HepG2 (cell line): ENCODE results near the gene BPHL. TPM values are rescaled to one million over a fixed set of nuclear protein-coding genes. Genes with fewer than 3 reads are reported as not detected.

ENCODE experiments used
- AHDC1 ChIP-seq: sonication (generic); formaldehyde crosslinking; IDR thresholded peaks from 2 replicates; pipeline ENCODE4 v1.5.1; 2020; ENCODE audit warnings: mild to moderate bottlenecking, missing genetic modification reagents, borderline replicate concordance
- CBX2 ChIP-seq, 2 experiments: fragments of 200-600 bp in 1 of 2; sonication (generic); formaldehyde crosslinking in 1 of 2; IDR thresholded peaks; 2 replicates each; pipeline versions ENCODE4 v1.7.0 to v1.8.1; 2018 to 2022; ENCODE audit warnings: low read depth in 2 of 2, low read length in 1 of 2, mild to moderate bottlenecking in 1 of 2, missing genetic modification reagents in 1 of 2
- KDM1A ChIP-seq: IDR thresholded peaks from 2 replicates; pipeline ENCODE4 v1.6.1; 2016; ENCODE audit warnings: missing compliant biosample characterization
- KDM5A ChIP-seq: fragments of 200-600 bp; sonication (generic); IDR thresholded peaks from 2 replicates; pipeline ENCODE4 v1.7.0; 2018; ENCODE audit warnings: antibody characterized with exemption, mild to moderate bottlenecking, low read length, borderline replicate concordance
- MAZ ChIP-seq, 2 experiments: sonication (generic) in 1 of 2; formaldehyde crosslinking in 1 of 2; IDR thresholded peaks; 2 replicates each; pipeline versions ENCODE4 v1.5.0 to v1.6.1; 2012 to 2020; ENCODE audit warnings: low read depth in 2 of 2, mild to moderate bottlenecking in 2 of 2, borderline replicate concordance in 1 of 2, improper control_type of control experiment in 1 of 2, low read length in 1 of 2, missing genetic modification reagents in 1 of 2, moderate library complexity in 1 of 2
- NFE2 ChIP-seq: sonication (generic); formaldehyde crosslinking; IDR thresholded peaks from 2 replicates; pipeline ENCODE4 v1.4.0; 2020; ENCODE audit warnings: missing genetic modification reagents
- ZBTB40 ChIP-seq, 2 experiments: fragments of 450-650 bp in 1 of 2; sonication (generic) in 1 of 2; formaldehyde crosslinking in 1 of 2; IDR thresholded peaks; 2 replicates each; pipeline versions ENCODE4 v1.6.1 to v1.8.0; 2016 to 2022; ENCODE audit warnings: antibody characterized with exemption in 1 of 2, mild to moderate bottlenecking in 1 of 2, missing genetic modification reagents in 1 of 2
- ZNF225 ChIP-seq: sonication (generic); formaldehyde crosslinking; IDR thresholded peaks from 2 replicates; pipeline ENCODE4 v1.4.0; 2020; ENCODE audit warnings: mild to moderate bottlenecking, missing genetic modification reagents
- polyA plus RNA-seq, 8 experiments: library from polyadenylated mRNA; depleted of rRNA in 3 of 8; stranded (reverse) in 7 of 8; unstranded in 1 of 8; fragments of >200 nt; fragmentation: Illumina TruSeq in 4 of 8; extraction: Trizol in 4 of 8; gene quantifications; 2 replicates each; pipeline versions ENCODE4 v1.2.1 to v1.2.3, GENCODE V29; 2011 to 2016; ENCODE audit warnings: low read depth in 4 of 8, missing spikeins in 1 of 8, mixed read lengths in 1 of 8; ENCODE audit not compliant: insufficient read depth in 1 of 8
- total RNA-seq, 5 experiments: library from RNA; depleted of rRNA; stranded (reverse); fragments of >200 nt; fragmentation: Illumina TruSeq; extraction: Trizol; gene quantifications; 2 replicates each; pipeline ENCODE4 v1.2.3, GENCODE V29; 2016; ENCODE audit warnings: low read depth in 1 of 5
- TF ChIP-seq, protein P1 (sequence below): sonication (generic); formaldehyde crosslinking; IDR thresholded peaks from 2 replicates; pipeline ENCODE4 v1.4.0; 2020; ENCODE audit warnings: mild to moderate bottlenecking, low read depth, missing genetic modification reagents

The BPHL gene
- total and polyA plus RNA-seq, 2 of the 13 experiments (the other 11 are each of a cell fraction or from before 2014, with no cell fraction given) = 37.8 to 39.5 TPM

DNA sequence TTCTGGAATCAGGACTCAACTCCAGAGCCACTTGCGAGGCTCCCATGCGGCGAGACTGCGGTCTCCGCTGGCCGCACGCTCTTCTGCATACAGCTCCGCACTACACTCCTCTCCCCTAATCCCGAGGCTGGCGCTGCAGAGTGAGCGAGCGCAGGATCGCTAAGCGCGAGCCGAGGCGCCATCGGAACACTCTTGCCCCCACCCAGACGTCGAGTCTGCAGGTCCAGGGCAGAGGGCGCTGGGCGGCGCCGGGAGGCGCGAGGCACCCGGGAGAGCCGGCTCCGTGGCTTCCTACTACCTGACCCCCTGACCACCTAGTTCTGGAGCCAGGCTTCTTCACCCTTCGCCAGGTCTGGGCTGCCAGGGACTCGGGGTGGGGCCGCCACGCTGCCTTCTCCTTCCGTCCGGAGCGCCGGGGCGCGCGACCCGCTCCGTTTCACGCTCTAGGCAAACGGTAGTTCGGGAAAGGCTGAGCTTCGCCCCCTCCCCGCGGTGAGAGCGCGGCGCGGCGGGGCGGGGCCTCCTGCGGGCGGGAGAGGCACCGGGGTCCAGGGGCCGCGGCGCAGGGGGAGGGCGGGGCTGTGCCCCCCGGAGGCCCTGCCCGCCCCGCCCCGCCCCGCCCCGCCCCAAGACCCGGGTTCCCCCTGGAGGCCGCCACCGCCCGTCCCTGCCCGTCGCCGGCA, 44.2 kb downstream of the BPHL start (continued):
- no peak for TF ChIP-seq ZBTB40 (IDR thresholded peaks at IDR 0.05)
- TF ChIP-seq ZBTB40 (CRISPR knock-in tag; IDR thresholded peaks at IDR 0.05) = peak; percentile 84
- TF ChIP-seq KDM1A (CRISPR knock-in tag) = no peak
- TF ChIP-seq, protein P1, sequence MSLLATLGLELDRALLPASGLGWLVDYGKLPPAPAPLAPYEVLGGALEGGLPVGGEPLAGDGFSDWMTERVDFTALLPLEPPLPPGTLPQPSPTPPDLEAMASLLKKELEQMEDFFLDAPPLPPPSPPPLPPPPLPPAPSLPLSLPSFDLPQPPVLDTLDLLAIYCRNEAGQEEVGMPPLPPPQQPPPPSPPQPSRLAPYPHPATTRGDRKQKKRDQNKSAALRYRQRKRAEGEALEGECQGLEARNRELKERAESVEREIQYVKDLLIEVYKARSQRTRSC (CRISPR knock-in tag) = peak; percentile 95; the same call in 1 of the 2 replicates
- TF ChIP-seq NFE2 (CRISPR knock-in tag) = no peak
- no peak for TF ChIP-seq KDM5A
- TF ChIP-seq AHDC1 (CRISPR knock-in tag) = peak; percentile 52; the same call in 1 of the 2 replicates
- TF ChIP-seq MAZ (IDR thresholded peaks at IDR 0.05; ENCODE audit: borderline replicate concordance, low read depth, low read length) = peak; percentile 77; the same call in 1 of the 2 replicates
- peak; percentile 98 for TF ChIP-seq MAZ (CRISPR knock-in tag; IDR thresholded peaks at IDR 0.05; ENCODE audit: low read depth)
- peak; percentile 93 for TF ChIP-seq ZNF225
- peak; percentile 12; the same call in 1 of the 2 replicates for TF ChIP-seq CBX2 (IDR thresholded peaks at IDR 0.05; ENCODE audit: low read depth, low read length)
- TF ChIP-seq CBX2 (CRISPR knock-in tag; IDR thresholded peaks at IDR 0.05; ENCODE audit: low read depth) = peak; percentile 96
